Body of pancreas (tissue), 4 donors: ENCODE results near the gene GATB.

Experiments used
- CTCF ChIP-seq, 7 experiments: fragments of 450-650 bp in 4 of 7; fragments of 200-600 bp in 3 of 7; sonication (generic) in 3 of 7; IDR thresholded peaks; one replicate each; pipeline ENCODE4 v1.5.1; 2016 to 2019; ENCODE audit warnings: antibody characterized with exemption in 7 of 7
- POLR2A ChIP-seq, 3 donors: fragments of 450-650 bp; IDR thresholded peaks; one replicate each; pipeline ENCODE4 v1.6.1; 2016; ENCODE audit warnings: antibody characterized with exemption in 3 of 3, mild to moderate bottlenecking in 2 of 3

- TF ChIP-seq POLR2A (IDR thresholded peaks at IDR 0.05) (no peak), CTCF (IDR thresholded peaks at IDR 0.05) (no peak)
These were observed 7.8 kb downstream of the GATB start for GRCh38 chr4:151753056-151753455.
